ENCODE data around the gene SH3PXD2A.

SH3PXD2A gene

GRCh38 chr10:103855424-103855823 is at the start of gene SH3PXD2A:
Gene SH3PXD2A, minus strand, starts transcription at chr10:103855576. Its CDS starts 310 bp downstream, at chr10:103855266.
- DNase-seq = no peak

DNA sequence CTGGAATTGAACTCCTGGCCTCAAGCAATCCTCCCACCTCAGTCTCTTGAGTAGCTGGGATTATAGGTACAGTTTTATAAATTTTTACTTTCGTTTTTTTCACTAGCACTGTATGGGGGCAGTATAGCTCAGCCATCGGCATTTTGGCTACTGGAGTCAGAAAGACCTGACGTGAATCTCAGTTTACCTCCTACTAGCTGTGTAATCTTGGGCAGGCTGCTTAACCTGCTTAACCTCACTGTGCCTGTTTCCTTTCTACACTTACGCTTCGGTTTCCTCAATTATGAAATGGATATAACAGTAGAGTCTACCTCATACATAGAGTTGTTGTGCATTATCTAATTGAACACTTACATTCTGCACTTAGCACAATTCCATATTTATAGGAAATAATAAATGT is 45.9 kb upstream of the SH3PXD2A start:
- DNase-seq = no peak

DNA sequence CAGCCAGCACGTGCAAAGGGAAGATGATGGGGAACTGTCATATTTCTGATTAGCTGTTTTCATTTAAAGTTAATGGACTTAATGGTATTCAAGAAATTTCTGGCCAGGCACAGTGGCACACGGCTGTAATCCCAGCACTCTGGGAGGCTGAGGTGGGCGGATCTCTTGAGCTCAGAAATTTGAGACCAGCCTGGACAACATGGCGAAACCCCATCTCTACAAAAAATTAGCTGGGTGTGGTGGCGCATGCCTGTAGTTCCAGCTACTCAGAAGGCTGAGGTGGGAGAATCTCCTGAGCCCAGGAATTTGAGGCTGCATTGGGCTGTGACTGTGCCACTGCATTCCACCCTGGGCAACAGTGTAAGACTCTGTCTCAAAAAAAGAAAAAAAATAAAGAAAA is 43.9 kb upstream of the SH3PXD2A start:
- no peak for DNase-seq

GRCh38 chr10:103897241-103897774 is 41.9 kb upstream of the SH3PXD2A start:
- no peak for DNase-seq

DNA sequence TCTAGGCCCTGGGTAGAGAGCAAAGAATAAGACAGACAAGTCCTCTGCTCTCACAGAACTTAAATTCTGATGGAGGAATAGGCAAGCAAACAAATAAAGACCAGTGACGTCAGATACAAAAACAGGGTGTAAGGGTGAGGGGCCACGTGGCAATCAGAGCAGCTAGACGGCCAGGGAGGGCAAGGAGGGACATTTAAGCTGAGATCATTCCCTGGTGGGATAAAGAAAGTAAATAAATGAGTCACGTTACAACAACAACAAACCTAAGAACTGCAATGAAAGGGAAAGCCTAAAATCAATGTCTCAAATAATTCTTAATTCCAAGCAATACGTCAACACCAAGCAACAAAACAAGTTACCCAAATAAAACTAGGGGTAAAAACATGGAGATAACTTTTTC is 40.8 kb upstream of the SH3PXD2A start:
- DNase-seq = no peak

GRCh38 chr10:103895411-103896186 is 40.2 kb upstream of the SH3PXD2A start:
- DNase-seq = no peak

DNA sequence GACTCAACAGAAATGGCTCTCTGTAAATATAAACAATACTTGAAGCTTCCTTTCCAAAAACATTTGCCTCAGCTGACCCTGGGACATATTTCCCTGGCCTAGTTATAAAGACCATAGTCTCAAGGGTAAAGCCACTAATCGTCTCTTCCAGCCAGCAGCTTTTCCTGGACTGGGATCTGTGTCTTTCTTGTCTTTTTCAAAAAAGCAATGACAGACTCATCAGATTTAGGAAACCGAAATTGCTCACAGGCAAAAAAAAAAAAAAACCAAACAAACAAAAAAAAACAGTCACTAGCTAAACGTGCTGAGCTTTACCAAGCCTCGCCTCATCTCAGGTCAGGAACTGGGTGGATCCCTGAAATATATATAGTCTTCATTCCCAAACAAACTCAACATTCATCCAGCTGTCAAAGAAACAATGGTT is 39.1 kb upstream of the SH3PXD2A start:
- DNase-seq = no peak

DNA sequence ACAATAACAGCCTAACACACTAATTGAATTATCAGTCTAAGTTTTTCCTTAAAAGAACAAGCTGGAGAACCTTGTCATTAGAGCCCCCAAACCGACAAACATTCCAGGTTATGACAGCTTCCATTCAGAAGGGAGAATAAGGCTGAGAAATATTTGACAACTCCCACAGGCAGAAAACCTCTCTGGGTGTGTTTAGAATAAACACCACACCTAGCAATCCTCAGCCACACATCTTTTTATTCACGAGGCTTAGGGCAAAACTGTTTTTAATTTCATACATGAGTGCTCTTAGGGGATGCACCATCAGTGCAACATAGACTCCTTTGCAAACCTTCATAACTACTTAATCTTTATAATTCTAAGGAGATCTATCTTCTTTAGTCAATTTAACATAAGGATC is 38.4 kb upstream of the SH3PXD2A start:
- no peak for DNase-seq

- DNase-seq = no peak
These were observed 36.8 kb upstream of the SH3PXD2A start for GRCh38 chr10:103892181-103892580.

DNA sequence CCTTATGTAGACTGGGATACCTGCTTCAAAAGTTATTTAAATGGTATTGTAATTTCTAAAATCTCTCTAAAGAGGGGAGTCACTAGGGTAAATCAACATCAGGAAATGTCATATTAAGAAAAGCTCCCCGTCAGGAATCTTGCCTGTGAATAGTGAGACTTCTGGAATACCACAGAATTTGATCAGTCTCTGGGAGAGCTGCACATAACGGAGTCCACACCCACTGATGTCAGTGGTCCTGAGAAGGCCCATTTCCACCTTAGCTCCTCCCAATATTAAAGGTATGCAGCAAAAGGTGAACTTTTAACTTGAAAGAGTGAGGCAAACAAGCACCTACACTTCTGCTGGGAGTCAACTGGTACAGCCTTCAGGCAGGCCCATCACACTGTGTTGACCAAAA is 35.3 kb upstream of the SH3PXD2A start:
- no peak for DNase-seq

DNA sequence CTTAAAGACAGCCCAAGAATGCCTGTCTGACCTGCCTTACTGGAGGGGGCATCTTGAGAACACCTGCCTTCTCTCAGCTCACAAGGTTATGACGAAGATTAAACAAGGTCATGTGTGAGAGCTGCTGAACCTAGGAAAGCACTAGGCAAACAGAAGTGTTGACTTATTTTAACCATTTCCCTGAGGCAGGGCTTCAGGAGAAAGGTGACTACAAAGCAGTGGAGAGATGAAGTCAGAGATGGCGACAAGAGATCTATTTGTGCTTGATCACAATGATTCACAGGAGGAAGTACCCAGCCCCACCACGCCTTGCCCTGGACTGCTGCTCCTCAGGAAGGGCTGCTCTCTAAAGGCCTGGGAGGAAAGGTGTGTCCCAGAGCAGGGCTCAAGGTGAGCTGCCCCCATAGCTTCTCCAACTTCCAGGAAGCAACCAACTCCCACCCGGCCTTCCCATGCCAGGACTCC is 34.9 kb upstream of the SH3PXD2A start:
- no peak for DNase-seq

GRCh38 chr10:103889121-103889720 is 33.8 kb upstream of the SH3PXD2A start:
- no peak for DNase-seq

- no peak for DNase-seq
These were observed 32.9 kb upstream of the SH3PXD2A start for GRCh38 chr10:103888113-103888841.

DNA sequence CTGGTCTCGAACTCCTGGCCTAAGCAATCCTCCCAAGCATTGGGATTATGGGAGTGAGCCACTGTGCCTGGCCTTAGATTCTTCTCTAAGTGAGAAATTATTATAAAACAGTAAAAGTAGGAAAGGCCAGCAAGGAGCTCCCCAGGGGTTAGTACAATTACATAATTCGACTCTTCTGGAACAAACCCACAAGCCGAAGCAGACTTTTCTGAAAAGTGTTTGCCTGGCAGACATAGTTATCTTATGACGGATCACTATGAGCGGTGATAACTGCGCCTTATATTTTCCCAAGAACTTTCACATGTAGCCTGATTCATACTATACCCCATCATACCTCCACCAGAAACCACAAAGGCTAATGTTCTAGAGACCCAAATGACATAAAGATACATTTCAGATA is 30.2 kb upstream of the SH3PXD2A start:
- DNase-seq = no peak

GRCh38 chr10:103884681-103885139 is 29.3 kb upstream of the SH3PXD2A start:
- no peak for DNase-seq

DNA sequence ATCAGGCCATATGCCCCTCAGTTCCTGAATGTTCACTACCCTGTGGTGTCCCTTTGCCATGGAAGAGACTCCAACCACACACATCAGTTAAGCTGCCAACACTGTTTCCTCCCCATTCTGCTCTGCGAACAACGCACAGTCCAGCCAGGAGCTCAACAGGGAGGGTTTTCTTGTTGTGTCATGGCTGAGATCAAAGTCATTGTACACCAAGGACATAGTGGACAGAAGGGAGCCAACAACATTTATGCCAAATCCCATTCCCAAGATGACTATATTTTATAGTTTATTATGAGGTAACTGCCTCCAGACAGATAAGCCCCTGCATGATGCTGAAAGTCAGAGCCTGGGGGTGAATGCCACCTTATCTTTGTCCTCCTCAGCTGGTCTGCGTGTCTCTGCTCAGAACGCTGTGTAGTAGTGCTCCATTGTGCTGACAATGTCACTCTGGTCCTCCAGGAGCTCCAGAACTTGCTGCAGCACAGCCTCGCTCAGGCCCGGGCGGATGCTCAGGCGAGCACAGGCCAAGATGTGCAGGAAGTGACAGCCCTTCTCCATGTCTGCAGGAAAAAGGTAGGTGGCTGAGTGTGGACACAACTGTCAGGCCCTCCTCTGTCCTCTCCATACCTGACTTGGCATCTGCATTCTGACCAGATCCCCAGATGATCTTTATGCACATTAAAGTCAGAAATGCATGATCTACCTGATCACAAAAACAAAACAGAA is 27.1 kb upstream of the SH3PXD2A start:
- DNase-seq = no peak

- DNase-seq = no peak
These were observed 26.3 kb upstream of the SH3PXD2A start for GRCh38 chr10:103881416-103882284.

GRCh38 chr10:103879831-103880230 is 24.5 kb upstream of the SH3PXD2A start:
- no peak for DNase-seq

DNA sequence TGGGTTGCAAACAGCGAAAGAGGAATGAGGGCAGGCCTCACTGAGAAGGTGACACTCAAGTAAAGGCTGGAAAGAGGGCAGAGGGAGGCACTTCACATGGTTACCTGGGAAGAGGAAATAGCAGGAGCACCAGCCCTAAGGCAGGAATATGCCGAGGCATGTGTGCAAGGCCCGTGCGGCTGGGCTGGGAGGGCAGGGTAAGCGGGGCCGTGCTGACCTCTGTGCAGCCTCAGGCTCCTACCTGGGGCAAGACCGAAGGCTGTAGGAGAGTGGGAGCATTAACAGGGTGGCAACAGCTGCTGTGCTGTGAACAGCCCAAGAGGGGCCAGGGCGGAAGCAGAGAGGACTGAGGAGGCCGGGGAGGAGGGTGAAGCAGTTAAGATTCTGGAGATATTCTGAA is 24.0 kb upstream of the SH3PXD2A start:
- no peak for DNase-seq

- no peak for DNase-seq
These were observed 22.5 kb upstream of the SH3PXD2A start for GRCh38 chr10:103877861-103878260.

- no peak for DNase-seq
These were observed 20.8 kb upstream of the SH3PXD2A start for GRCh38 chr10:103876155-103876554.

GRCh38 chr10:103874730-103875129 is 19.4 kb upstream of the SH3PXD2A start:
- no peak for DNase-seq
